ENCODE data around the gene E4F1. TPM values are rescaled to one million over a fixed set of nuclear protein-coding genes. Genes with fewer than 3 reads are reported as not detected.
"Not testable (repeated sequence)": the region's sequence is repeated elsewhere in the genome, so short reads cannot be mapped to it uniquely, and the experiment has no call there.

The E4F1 gene
- total RNA-seq, 1 experiment from 2014 or later = 21.7 TPM

DNA sequence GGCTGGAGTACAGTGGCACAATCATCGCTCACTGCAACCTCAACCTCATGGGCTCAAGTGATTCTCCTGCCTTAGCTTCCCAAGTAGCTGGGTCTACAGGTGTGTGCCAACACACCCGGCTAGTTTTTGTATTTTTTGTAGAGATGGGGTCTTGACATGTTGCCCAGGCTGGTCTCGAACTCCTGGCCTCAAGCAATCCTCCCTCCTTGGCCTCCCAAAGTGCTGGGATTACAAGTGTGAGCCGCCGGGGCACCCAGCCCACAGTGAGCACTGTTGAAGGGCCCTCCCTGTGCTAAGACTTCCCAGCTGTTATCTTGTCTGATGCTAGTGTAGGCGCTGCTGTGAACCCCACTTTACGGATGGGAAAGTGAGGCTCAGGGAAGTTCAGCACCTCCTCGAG, 35.0 kb upstream of the E4F1 start:
- no peak for DNase-seq (ENCODE audit: extremely low read depth, low read depth)

DNA sequence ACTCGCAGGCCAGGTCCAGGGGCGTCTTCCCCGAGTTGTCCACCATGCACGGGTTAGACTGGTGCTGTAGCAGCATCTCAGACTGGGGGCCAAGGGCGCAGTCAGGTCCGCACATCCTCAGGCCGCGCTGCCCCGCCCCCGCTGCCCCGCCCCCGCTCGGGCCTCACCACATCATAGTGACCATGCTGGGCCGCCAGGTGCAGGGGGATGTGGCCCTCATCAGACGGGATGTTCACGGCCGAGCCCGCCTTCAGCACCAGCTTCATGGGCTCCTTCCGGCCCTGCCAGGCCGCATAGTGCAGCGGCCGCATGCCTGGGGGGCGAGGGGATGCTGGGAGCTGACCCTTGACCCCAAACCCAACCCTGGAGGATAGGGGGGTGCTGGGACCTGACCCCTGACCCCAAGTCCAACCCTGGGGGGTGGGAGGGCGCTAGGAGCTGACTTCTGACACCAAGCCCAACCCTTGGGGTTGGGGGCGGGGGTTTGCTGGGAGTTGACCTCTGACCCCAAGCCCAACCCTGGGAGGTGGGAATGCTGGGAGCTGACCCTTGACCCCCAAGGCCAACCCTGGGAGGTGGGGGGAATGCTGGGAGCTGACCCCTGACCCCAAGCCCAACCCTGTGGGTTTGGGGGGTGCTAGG, 34.0 kb upstream of the E4F1 start:
- no peak for DNase-seq (ENCODE audit: extremely low read depth, low read depth)

- DNase-seq (ENCODE audit: extremely low read depth, low read depth) = no peak
Observed at GRCh38 chr16:2190002-2190658, 33.3 kb upstream of the E4F1 start.

- DNase-seq (ENCODE audit: extremely low read depth, low read depth) = no peak
Observed at GRCh38 chr16:2190659-2191445, 32.5 kb upstream of the E4F1 start.

DNA sequence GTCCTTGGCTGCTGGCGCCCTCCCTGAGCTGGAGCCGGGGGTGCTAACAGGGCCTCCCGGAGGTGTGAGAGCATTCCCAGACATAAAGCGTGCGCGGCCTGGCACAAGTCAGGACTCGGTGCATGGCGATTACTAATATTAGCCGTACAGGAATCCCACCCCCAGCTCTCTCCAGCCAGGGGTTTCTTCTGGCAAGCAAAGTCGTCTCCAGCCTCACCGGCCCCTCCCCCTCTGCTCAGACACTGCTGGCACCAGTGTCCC, 32.0 kb upstream of the E4F1 start:
- no peak for DNase-seq (ENCODE audit: extremely low read depth, low read depth)

DNA sequence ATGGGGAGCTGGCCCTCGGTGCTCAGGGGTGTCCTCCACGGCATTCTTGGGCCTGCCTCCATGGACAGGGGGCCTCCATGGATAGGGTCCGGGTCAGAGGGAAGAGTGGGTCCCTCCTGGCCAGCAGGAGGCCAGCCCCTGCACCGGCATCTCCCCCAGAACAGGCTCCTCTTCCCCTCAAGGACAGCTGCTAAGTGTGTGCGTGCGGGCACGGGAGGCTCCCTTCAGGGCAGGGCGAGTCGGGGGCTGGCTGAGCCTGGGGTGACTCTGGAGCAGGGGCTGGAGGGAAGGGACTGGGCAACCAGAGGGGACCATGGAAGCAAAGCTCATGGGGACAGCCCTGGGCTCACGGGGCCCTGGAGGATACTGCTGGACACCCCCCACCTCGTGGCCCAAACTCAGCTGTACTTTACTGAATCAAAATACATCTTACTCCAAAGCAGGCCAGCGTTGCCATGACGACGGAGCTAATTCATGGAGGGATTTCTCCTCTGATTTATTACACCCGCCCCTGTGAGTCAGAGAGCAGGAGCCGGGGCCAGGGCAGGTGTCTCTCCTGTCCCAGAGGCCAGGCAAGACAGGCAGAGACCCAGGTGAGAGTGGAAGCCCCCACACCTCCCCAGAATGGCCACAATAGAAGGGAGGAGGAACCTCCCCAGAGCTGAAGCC, 29.1 kb upstream of the E4F1 start:
- DNase-seq (ENCODE audit: extremely low read depth, low read depth) = no peak

DNA sequence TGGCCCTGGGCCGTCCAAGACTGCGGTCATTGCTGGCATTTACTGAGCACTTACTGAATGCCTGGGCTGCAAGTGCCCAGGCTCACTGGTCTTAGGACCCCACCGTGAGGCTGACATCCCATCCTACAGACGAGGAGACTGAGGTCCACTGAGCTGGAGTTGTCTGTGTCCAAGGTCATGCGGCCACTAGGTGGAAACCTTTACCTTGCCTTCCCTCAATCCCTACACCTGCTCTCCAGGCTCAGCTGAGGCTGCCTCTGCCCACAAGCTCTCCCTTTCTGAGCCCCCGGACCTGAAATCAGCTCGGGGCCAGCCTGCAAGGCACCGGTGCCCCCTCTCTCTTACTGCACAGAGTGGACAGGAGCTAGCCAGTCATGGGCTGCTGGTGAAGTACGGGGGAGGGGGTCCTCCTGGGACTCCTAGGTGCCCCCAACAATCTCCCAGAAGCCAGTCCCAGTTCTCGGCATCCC, 28.5 kb upstream of the E4F1 start:
- peak; percentile 59 for DNase-seq (ENCODE audit: extremely low read depth, low read depth)

GRCh38 chr16:2195322-2196161, 27.8 kb upstream of the E4F1 start:
- no peak for DNase-seq (ENCODE audit: extremely low read depth, low read depth)

DNA sequence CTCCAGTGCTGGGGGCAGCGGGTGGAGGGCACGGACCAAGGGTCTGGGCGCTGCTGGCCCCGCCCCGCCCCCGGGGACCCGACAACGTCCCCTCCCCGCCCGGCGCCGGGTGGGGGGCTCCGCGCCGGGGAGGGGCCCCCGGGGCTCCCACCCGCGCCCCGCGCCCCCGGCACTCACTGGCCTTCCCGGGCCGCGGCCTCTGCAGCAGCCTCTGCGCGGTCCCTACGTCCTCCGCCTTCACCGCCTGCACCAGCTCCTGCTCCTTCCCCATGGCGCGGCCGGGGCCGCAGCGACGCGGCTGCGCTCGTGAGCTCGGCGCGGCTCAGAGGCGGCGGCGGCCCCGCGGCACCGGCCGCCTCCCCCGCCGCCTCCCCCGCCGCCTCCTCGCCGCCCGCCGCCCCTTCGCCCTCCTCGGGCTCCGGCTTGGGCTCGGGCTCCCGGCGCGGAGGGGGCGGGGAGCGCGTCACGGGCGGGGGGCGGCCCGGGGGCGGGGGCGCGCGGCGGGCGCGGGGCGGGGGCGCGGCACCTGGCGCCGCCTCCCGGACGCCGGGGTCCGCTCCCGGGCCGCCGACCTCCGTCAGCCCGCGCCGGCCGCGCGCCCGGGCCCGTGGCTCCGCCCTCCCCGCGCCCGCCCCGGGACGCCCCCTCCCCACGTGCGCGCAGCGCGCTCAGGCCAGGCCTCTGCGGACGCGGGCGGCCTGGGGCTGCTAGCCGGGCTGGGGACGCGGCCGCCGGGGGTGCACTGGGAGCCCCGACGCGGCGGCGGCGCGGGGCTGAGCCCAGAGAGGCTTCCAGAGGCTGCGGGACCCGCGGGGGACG, 27.0 kb upstream of the E4F1 start, which contains the start of gene CASKIN1:
TSS of gene CASKIN1 (minus strand) at position 444 of the 819 bp plus-strand sequence. CDS start at position 271, 173 bp downstream.
- DNase-seq (ENCODE audit: extremely low read depth, low read depth) = no peak

DNA sequence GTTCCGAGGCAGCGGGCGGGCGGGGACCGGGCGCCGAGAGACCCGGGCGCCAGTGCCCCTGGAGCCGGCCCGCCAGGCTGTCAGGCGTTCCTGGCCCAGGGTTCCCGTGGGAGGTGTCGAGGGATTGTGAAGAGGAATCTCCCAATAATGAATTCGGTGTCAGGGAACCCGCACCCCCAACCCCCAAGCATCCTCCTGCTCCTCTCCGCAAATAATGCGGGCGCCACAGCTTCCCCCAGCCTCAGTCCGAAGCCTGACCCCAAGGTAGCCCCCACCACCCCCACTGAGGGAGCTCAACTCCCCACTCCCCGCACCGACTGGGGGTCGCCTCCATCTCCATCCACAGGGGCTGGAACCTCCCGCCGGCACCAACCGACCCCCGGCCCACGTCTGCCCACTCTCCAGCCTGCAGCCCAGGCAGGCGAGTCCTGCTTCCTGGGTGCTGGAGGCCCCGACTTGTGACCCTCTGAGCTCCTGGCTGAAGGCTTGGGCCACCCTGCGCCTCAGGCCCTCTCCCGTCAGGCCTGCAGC, 26.3 kb upstream of the E4F1 start:
- DNase-seq (ENCODE audit: extremely low read depth, low read depth) = no peak

GRCh38 chr16:2197765-2198164, 25.6 kb upstream of the E4F1 start:
- no peak for DNase-seq (ENCODE audit: extremely low read depth, low read depth)

- DNase-seq (ENCODE audit: extremely low read depth, low read depth) = no peak
Observed at GRCh38 chr16:2198283-2198682, 25.1 kb upstream of the E4F1 start.

GRCh38 chr16:2199095-2199494, 24.3 kb upstream of the E4F1 start:
- DNase-seq (ENCODE audit: extremely low read depth, low read depth) = no peak

DNA sequence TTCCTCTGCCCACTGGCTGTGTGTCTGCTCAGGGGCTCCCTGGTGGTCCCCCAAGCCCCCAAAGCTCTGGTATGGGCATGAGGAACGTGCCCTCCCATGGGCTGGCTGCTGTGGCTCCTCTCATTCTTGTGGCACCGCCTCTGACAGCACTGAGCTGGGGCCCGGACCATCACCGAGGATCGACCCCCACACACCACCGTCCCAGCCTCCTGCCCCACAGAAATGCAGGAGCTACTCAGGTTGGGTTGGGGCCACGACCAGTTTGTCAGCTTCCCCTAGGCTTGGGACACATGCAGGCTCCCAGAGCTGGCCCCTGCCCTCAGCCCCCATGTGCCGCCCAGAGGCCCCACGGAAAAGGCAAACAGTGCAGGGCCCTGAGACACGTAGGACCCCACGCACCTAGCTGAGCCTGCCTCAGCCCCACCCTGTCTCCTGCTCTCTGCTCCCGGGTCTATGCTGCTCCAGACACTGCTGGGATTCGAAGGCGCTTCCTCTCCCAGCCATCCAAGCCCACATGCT, 23.7 kb upstream of the E4F1 start:
- no peak for DNase-seq (ENCODE audit: extremely low read depth, low read depth)

GRCh38 chr16:2200313-2200712, 23.1 kb upstream of the E4F1 start:
- DNase-seq (ENCODE audit: extremely low read depth, low read depth) = no peak

DNA sequence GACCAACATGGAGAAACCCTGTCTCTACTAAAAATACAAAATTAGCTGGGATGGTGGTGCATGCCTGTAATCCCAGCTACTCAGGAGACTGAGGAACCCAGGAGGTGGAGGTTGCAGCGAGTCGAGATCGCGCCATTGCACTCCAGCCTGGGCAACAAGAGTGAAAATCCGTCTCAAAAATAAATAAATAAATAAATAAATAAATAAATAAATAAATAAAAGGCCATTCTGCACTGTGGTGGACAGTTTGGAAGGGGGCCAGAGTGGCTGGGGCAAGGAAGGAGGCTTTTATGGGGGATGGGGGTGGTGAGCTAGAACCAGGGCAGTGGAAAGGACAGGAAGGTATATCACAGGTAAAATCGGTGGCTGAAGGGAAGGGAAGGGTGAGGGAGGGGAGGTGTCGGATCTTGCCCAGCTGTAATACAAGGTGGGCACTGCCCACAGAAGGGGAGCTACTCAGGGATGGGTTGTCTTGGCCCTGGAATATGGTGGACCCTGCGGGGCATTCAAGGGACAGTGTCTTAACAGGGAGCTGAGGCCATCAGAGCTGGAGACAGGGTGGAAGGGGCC, 20.2 kb upstream of the E4F1 start:
- not testable (repeated sequence) for DNase-seq (ENCODE audit: extremely low read depth, low read depth)

DNA sequence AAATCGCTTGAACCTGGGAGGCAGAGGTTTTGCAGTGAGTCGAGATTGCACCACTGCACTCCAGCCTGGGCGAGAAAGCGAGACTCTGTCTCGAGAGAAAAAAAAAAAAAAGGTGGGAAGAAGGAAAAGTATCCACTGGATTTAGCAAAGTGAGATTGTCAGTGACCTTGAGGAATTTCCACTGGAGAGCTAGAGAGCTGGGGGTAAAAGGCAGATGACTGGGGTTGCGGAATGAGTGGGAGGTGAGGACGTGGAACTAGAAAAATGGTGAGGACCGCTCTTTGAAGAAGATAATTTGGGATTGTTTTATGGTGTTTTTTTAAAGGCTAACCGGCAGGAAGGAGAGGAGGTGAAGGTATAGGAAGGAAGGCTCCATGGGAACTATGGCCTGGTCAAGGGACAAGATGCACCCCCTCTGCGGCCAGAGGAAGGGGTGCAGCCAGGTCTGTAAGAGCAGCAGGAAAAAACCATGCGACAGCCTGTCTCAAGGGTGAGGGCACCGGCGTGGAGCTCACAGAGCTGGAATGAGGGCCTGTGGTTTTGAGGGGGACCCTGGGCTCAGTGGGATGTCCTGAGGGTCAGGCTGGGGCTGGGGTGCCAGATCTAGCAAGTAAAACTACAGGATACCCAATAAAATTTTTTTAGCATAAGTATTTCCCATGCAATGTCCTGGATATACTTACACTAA, 18.8 kb upstream of the E4F1 start:
- DNase-seq (ENCODE audit: extremely low read depth, low read depth) = no peak

Data from NCI-H460 (cell line).